Keratinocyte (primary cell): ENCODE measurements around the gene NR1H3. TPM values are rescaled to one million over a fixed set of nuclear protein-coding genes. Genes with fewer than 3 reads are reported as not detected.

ENCODE experiments used
- DNase-seq: peaks from one replicate; pipeline ENCODE4 v3.0.0-alpha.2; 2011; ENCODE audit warnings: low read depth, missing footprints, low spot score
- FAIRE-seq: peaks from 2 replicates; lab custom pipeline; 2011; peaks lifted over from hg19 to GRCh38; lab: Jason Lieb, UNC
- H2AFZ ChIP-seq: 2 replicates; pipeline ENCODE4 v1.6.0; 2012; ENCODE audit warnings: low read length, control low read depth, inconsistent platforms; ENCODE audit not compliant: control insufficient read depth
- H3K27ac ChIP-seq: 2 replicates; pipeline ENCODE4 v1.5.1; 2011; ENCODE audit warnings: low read length; ENCODE audit not compliant: control insufficient read depth, insufficient read depth
- H3K27me3 ChIP-seq: 3 replicates; pipeline ENCODE4 v1.6.0; 2011; ENCODE audit warnings: low read length; ENCODE audit not compliant: control insufficient read depth, insufficient read depth; ENCODE audit errors: extremely low read depth
- H3K36me3 ChIP-seq, 2 experiments: 2 replicates in 1 of 2; 3 replicates in 1 of 2; pipeline ENCODE4 v1.5.1; 2011; ENCODE audit warnings: low read length in 2 of 2, mild to moderate bottlenecking in 1 of 2; ENCODE audit not compliant: control insufficient read depth in 2 of 2, insufficient read depth in 2 of 2; ENCODE audit errors: extremely low read depth in 1 of 2
- H3K4me1 ChIP-seq: 3 replicates; pipeline ENCODE4 v1.5.1; 2011; ENCODE audit warnings: low read length; ENCODE audit not compliant: control insufficient read depth, insufficient read depth; ENCODE audit errors: extremely low read depth
- H3K4me2 ChIP-seq: 3 replicates; pipeline ENCODE4 v1.6.0; 2011; ENCODE audit warnings: low read depth, low read length; ENCODE audit not compliant: control insufficient read depth, insufficient read depth; ENCODE audit errors: extremely low read depth
- H3K4me3 ChIP-seq, 3 experiments: fragments of 200-600 bp in 1 of 3; sonication (generic) in 1 of 3; 2 replicates in 2 of 3; 3 replicates in 1 of 3; pipeline ENCODE4 v1.5.1; 2011 to 2016; ENCODE audit warnings: low read length in 3 of 3, mild to moderate bottlenecking in 3 of 3, control low read depth in 2 of 3, inconsistent platforms in 1 of 3, low read depth in 1 of 3, mixed read lengths in 1 of 3, mixed run types in 1 of 3, moderate library complexity in 1 of 3; ENCODE audit not compliant: control insufficient read depth in 2 of 3, insufficient read depth in 2 of 3; ENCODE audit errors: extremely low read depth in 1 of 3
- H3K79me2 ChIP-seq: 2 replicates; pipeline ENCODE4 v1.6.0; 2012; ENCODE audit warnings: low read length; ENCODE audit not compliant: control insufficient read depth, insufficient read depth
- H3K9ac ChIP-seq: 3 replicates; pipeline ENCODE4 v1.6.0; 2011; ENCODE audit warnings: low read length; ENCODE audit not compliant: control insufficient read depth, insufficient read depth; ENCODE audit errors: extremely low read depth
- H3K9me1 ChIP-seq: 3 replicates; pipeline ENCODE4 v1.6.0; 2011; ENCODE audit warnings: low read length; ENCODE audit not compliant: control insufficient read depth, insufficient read depth; ENCODE audit errors: extremely low read depth
- H3K9me3 ChIP-seq: 2 replicates; pipeline ENCODE4 v1.5.1; 2012; ENCODE audit warnings: low read depth, low read length; ENCODE audit not compliant: control insufficient read depth
- H4K20me1 ChIP-seq: 3 replicates; pipeline ENCODE4 v1.6.0; 2011; ENCODE audit warnings: low read length; ENCODE audit not compliant: control insufficient read depth, insufficient read depth; ENCODE audit errors: extremely low read depth
- EZH2 ChIP-seq: IDR thresholded peaks from one replicate; pipeline ENCODE4 v1.6.1; 2012; ENCODE audit warnings: inconsistent platforms, mild to moderate bottlenecking, low read length, moderate library complexity
- dilution Hi-C: fragments of 300-500 bp; cut with MboI; formaldehyde crosslinking; loops from one replicate; pipeline ENCODE4 v1.7.0; 2020; ENCODE audit warnings: low sequenced_read_pairs; ENCODE audit not compliant: extremely low pct_ligation_motif_present
- polyA plus RNA-seq, 5 experiments: library from polyadenylated mRNA; depleted of rRNA in 3 of 5; stranded (reverse) in 3 of 5; stranded (forward) in 1 of 5; unstranded in 1 of 5; fragments of >200 nt; gene quantifications; 1 replicate in 1 of 5; 2 replicates in 3 of 5; 3 replicates in 1 of 5; pipeline versions ENCODE4 v1.2.1 to v1.2.3, GENCODE V29; 2011 to 2012; ENCODE audit warnings: missing spikeins in 2 of 5, low read depth in 1 of 5, low replicate concordance in 1 of 5
- TF ChIP-seq, protein P1 (sequence below), 3 experiments: IDR thresholded peaks in 1 of 3; conservative IDR thresholded peaks in 1 of 3; optimal IDR thresholded peaks in 1 of 3; 2 replicates in 2 of 3; 3 replicates in 1 of 3; pipeline versions ENCODE3 to v1.5.1; 2011; ENCODE audit warnings: low read length in 3 of 3, mild to moderate bottlenecking in 3 of 3, moderate library complexity in 2 of 3, control low read depth in 1 of 3, inconsistent platforms in 1 of 3; ENCODE audit not compliant: insufficient read depth in 2 of 3; ENCODE audit errors: extremely low read depth in 1 of 3

The NR1H3 gene
- polyA plus RNA-seq, 1 donor (not counting 4 experiments of a cell fraction or from before 2014, with no cell fraction given), result 9.1 TPM

DNA sequence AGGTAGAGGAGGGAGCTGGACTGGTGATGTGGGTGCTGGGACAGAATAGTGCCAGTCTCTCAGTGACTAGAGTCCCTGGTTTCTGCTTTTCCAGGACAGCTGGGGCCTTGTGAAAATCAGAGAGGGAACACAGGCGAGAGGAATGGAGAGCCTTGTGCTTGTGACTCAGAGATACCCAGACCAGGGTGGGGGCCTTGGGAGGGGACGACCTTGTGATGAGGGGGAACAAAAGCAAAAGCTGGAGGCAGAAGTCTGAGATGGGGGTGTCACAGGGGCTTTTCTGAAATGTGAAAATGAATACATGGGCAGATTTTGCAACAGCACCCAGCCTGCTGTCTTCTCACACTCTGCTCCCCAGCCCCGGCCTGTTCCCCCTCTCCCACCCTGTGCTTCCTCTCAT is 3.4 kb upstream of the NR1H3 start:
- no peak overlapping the region for H3K9ac ChIP-seq
- FAIRE-seq, result no peak
- DNase-seq, result no peak

GRCh38 chr11:47256374-47256773 is 1.4 kb upstream of the NR1H3 start:
- DNase-seq, result no peak
- no peaks in the 10 kb centered on the region for H4K20me1 ChIP-seq

More for the DNA sequence above, 3.4 kb upstream of the NR1H3 start:
- Histone ChIP-seq H3K27ac (no peak overlapping the region), H3K4me2 (no peak overlapping the region), H2AFZ (no peak overlapping the region), H3K36me3 (no peaks in the 10 kb centered on the region), H4K20me1 (no peaks in the 10 kb centered on the region), H3K79me2 (peaks cover 6% of the 10 kb centered on the region), H3K9me1 (no peaks in the 10 kb centered on the region), H3K4me1 (peaks cover 17% of the 10 kb centered on the region), H3K9me3 (no peaks in the 10 kb centered on the region), H3K27me3 (no peaks in the 10 kb centered on the region), H3K4me3 (no peak overlapping the region)
- dilution Hi-C loops, result no loop called here
- TF ChIP-seq EZH2, result no peak
- TF ChIP-seq, protein P1, sequence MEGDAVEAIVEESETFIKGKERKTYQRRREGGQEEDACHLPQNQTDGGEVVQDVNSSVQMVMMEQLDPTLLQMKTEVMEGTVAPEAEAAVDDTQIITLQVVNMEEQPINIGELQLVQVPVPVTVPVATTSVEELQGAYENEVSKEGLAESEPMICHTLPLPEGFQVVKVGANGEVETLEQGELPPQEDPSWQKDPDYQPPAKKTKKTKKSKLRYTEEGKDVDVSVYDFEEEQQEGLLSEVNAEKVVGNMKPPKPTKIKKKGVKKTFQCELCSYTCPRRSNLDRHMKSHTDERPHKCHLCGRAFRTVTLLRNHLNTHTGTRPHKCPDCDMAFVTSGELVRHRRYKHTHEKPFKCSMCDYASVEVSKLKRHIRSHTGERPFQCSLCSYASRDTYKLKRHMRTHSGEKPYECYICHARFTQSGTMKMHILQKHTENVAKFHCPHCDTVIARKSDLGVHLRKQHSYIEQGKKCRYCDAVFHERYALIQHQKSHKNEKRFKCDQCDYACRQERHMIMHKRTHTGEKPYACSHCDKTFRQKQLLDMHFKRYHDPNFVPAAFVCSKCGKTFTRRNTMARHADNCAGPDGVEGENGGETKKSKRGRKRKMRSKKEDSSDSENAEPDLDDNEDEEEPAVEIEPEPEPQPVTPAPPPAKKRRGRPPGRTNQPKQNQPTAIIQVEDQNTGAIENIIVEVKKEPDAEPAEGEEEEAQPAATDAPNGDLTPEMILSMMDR (optimal IDR thresholded peaks at IDR 0.05 in 1 of 3, IDR thresholded peaks at IDR 0.05 in 1 of 3, conservative IDR thresholded peaks at IDR 0.05 in 1 of 3; ENCODE audit: extremely low read depth in 1 of 3, insufficient read depth in 2 of 3, low read length in 3 of 3), result no peak

More at GRCh38 chr11:47256374-47256773, 1.4 kb upstream of the NR1H3 start:
- H3K79me2 ChIP-seq, result no peaks in the 10 kb centered on the region
- no peak overlapping the region for H3K4me2 ChIP-seq
- peaks cover 14% of the 10 kb centered on the region for H3K4me1 ChIP-seq
- H3K27ac ChIP-seq, result no peak overlapping the region
- H3K9me1 ChIP-seq, result no peaks in the 10 kb centered on the region
- TF ChIP-seq EZH2, result no peak
- TF ChIP-seq, protein P1 (optimal IDR thresholded peaks at IDR 0.05 in 1 of 3, IDR thresholded peaks at IDR 0.05 in 1 of 3, conservative IDR thresholded peaks at IDR 0.05 in 1 of 3; ENCODE audit: extremely low read depth in 1 of 3, insufficient read depth in 2 of 3, low read length in 3 of 3), result no peak
- H3K36me3 ChIP-seq, result no peaks in the 10 kb centered on the region
- FAIRE-seq, result no peak
- no peaks in the 10 kb centered on the region for H3K27me3 ChIP-seq
- no peak overlapping the region for H3K9ac ChIP-seq
- dilution Hi-C loops, result no loop called here
- no peaks in the 10 kb centered on the region for H3K9me3 ChIP-seq
- no peak overlapping the region for H2AFZ ChIP-seq
- H3K4me3 ChIP-seq, result no peak overlapping the region
